AML-193 (cell line): ENCODE results near the gene LTBP4.
"Not testable (repeated sequence)": the region's sequence is repeated elsewhere in the genome, so short reads cannot be mapped to it uniquely, and the experiment has no call there.

Experiments
- DNase-seq, 2 experiments: peaks; one replicate each; lab custom pipeline; 2025; lab: John Stamatoyannopoulos, UW

The LTBP4 gene

GRCh38 chr19:40575326-40575725, 25.8 kb upstream of the LTBP4 start:
- DNase-seq = no peak

GRCh38 chr19:40576151-40576584, 25.0 kb upstream of the LTBP4 start:
- no peak for DNase-seq

- DNase-seq = peak; percentile 76 to 84
Observed at GRCh38 chr19:40576585-40577451, 24.4 kb upstream of the LTBP4 start, which contains the start of gene SHKBP1. Gene SHKBP1 (plus strand): TSS chr19:40576873. CDS start chr19:40576900, 27 bp downstream.

- DNase-seq = no peak
Observed at GRCh38 chr19:40578442-40578908, 22.7 kb upstream of the LTBP4 start.

GRCh38 chr19:40580619-40581018, 20.6 kb upstream of the LTBP4 start:
- no peak for DNase-seq

GRCh38 chr19:40581531-40581930, 19.6 kb upstream of the LTBP4 start:
- no peak for DNase-seq

- DNase-seq = no peak
Observed at GRCh38 chr19:40582467-40582866, 18.7 kb upstream of the LTBP4 start.

GRCh38 chr19:40583283-40583682, 17.9 kb upstream of the LTBP4 start:
- no peak for DNase-seq

GRCh38 chr19:40584007-40584406, 17.2 kb upstream of the LTBP4 start:
- no peak for DNase-seq

- DNase-seq = peak; percentile 3 to 21
Observed at GRCh38 chr19:40585241-40585981, 15.8 kb upstream of the LTBP4 start.

- no peak for DNase-seq
Observed at GRCh38 chr19:40585982-40586422, 15.2 kb upstream of the LTBP4 start.

- DNase-seq = no peak
Observed at GRCh38 chr19:40586611-40587010, 14.6 kb upstream of the LTBP4 start.

GRCh38 chr19:40588110-40588854, 12.9 kb upstream of the LTBP4 start:
- DNase-seq = no peak

GRCh38 chr19:40588926-40589569, 12.1 kb upstream of the LTBP4 start:
- no peak for DNase-seq

- DNase-seq = no peak
Observed at GRCh38 chr19:40589591-40590429, 11.4 kb upstream of the LTBP4 start.

GRCh38 chr19:40590464-40591265, 10.5 kb upstream of the LTBP4 start:
- no peak for DNase-seq

- not testable (repeated sequence) for DNase-seq
Observed at GRCh38 chr19:40591724-40592123, 9.4 kb upstream of the LTBP4 start.

- no peak for DNase-seq
Observed at GRCh38 chr19:40592170-40592569, 9.0 kb upstream of the LTBP4 start.

- no peak for DNase-seq
Observed at GRCh38 chr19:40594255-40594654, 6.9 kb upstream of the LTBP4 start.

GRCh38 chr19:40594657-40595091, 6.5 kb upstream of the LTBP4 start:
- no peak for DNase-seq
